Upper lobe of left lung (tissue), 4 donors: ENCODE data around the gene DNMT3A.

Experiments used
- EP300 ChIP-seq, 4 donors: sonication (generic); formaldehyde crosslinking; IDR thresholded peaks; one replicate each; pipeline ENCODE4 v1.5.1; 2017; ENCODE audit warnings: antibody characterized with exemption in 4 of 4, control low read depth in 2 of 4
- POLR2A ChIP-seq, 4 donors: fragments of 450-650 bp; IDR thresholded peaks; one replicate each; pipeline ENCODE4 v1.5.1; 2016 to 2017; ENCODE audit warnings: antibody characterized with exemption in 4 of 4, mild to moderate bottlenecking in 2 of 4
- POLR2AphosphoS5 ChIP-seq, 2 donors: sonication (generic); formaldehyde crosslinking; IDR thresholded peaks; one replicate each; pipeline ENCODE4 v1.5.1; 2017; ENCODE audit warnings: antibody characterized with exemption in 2 of 2
- TF ChIP-seq, protein P1 (sequence below), 6 experiments: fragments of 450-650 bp in 4 of 6; fragments of 200-600 bp in 2 of 6; sonication (generic) in 2 of 6; IDR thresholded peaks; one replicate each; pipeline ENCODE4 v1.5.1; 2016 to 2019; ENCODE audit warnings: antibody characterized with exemption in 6 of 6

- TF ChIP-seq POLR2A (IDR thresholded peaks at IDR 0.05): no peak
- TF ChIP-seq, protein P1, sequence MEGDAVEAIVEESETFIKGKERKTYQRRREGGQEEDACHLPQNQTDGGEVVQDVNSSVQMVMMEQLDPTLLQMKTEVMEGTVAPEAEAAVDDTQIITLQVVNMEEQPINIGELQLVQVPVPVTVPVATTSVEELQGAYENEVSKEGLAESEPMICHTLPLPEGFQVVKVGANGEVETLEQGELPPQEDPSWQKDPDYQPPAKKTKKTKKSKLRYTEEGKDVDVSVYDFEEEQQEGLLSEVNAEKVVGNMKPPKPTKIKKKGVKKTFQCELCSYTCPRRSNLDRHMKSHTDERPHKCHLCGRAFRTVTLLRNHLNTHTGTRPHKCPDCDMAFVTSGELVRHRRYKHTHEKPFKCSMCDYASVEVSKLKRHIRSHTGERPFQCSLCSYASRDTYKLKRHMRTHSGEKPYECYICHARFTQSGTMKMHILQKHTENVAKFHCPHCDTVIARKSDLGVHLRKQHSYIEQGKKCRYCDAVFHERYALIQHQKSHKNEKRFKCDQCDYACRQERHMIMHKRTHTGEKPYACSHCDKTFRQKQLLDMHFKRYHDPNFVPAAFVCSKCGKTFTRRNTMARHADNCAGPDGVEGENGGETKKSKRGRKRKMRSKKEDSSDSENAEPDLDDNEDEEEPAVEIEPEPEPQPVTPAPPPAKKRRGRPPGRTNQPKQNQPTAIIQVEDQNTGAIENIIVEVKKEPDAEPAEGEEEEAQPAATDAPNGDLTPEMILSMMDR (IDR thresholded peaks at IDR 0.05): no peak
- TF ChIP-seq EP300 (IDR thresholded peaks at IDR 0.05): no peak
- TF ChIP-seq POLR2AphosphoS5 (IDR thresholded peaks at IDR 0.05): no peak
Measured at GRCh38 chr2:25310709-25310964, 31.1 kb downstream of the DNMT3A start.
